GM21360 (cell line): ENCODE data around the gene ASB13.

Experiments used
- ATAC-seq: cut with Tn5 transposase; IDR thresholded peaks from one replicate; pipeline ENCODE4 v1.9.1; 2021; ENCODE audit warnings: mild to moderate bottlenecking, moderate library complexity; ENCODE audit not compliant: unreplicated experiment

Gene ASB13

DNA sequence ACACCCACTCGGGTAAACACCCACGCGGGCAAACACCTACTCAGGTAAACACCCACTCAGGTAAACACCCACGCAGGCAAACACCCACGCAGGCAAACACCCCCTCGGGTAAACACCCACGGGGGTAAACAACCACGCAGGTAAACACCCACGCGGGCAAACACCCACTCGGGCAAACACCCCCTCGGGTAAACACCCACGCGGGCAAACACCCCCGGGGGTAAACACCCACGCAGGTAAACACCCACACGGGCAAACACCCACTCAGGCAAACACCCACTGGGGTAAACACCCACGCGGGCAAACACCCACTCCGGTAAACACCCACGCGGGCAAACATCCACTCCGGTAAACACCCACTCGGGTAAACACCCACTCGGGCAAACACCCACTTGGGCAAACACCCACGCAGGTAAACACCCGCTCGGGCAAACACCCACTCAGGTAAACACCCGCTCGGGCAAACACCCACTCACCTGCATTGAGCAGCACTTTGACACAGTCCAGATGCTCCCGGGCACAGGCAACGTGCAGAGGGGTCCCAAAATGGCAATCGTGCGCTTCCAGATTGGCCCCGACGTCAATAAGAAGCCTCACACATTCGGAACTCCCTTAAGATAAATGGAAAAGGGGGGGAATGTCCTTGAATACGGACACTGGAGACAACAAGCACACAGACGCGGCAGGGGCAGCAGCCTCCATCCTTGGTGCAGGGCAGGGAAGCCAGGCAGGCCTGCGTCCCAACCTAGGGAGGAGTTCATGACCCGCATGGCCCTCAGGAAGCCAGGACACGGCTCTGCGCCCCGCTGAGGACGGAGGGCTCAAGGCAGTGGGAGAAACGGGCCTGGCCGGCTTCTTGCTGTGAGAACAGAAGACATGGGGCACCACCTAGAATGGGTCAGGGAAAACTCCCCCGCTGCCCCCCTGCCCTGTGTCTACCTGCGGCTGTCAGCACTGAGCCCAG lies 17.6 kb downstream of the ASB13 start:
- ATAC-seq, result no peak

DNA sequence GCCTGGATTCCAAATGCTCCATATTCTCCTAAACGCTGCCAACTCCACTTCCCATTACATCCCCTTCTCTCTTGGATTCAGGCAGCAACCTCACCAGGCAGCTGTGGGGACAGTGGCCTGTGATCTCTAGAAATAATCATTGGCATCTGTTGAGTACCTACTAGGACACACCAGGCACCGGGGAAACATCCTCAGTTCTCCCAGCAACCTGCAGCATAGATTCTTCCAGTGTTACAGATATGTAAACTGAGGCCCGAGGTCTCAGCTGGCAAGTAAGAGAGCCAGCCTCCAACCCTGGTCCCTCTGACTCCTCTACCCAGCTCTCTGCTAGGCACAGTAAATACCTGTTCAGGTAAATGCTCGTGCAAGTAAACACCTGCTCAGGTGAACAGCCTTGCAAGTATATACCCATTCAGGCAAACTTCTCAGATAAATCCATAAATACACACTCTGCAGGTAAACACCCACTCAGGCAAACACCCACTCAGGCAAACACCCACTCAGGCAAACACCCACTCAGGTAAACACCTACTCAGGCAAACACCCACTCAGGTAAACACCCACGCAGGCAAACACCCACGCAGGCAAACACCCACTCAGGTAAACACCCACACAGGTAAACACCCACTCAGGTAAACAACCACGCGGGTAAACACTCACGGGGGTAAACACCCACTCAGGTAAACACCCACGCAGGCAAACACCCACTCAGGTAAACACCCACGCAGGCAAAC lies 18.7 kb downstream of the ASB13 start:
- ATAC-seq, result no peak

DNA sequence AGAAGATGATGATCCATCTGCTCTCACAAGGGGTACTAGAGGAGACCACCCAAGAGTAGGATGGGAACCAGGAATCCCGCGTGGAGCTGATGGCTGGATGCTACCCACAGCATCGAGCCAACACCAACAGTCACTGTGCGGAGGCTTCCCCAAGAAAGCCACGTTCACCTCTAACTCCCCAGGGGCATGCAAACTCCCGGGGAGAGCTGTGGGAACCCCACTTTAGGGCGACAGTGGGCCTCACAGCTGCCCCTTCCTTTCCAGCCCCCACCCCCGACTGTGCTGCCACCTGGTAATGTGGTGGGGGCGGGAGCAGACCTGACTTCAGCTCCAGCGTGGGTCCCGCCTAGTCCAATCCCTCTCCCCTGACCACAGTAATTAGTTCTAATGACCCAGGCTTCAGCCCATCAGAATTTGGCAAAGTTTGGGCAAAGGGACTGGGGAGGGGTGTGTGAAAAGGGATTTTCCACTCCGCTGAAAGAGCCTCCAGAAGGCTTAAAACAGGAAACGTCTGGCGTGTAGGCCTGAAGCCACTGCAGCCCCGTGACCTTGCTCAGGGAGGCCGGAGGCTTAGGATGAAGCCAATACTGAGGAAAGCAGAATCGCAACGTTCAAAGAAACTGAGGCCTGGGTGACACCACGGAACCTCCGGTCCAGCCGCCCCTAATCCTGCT lies 20.3 kb downstream of the ASB13 start:
- ATAC-seq, result no peak

DNA sequence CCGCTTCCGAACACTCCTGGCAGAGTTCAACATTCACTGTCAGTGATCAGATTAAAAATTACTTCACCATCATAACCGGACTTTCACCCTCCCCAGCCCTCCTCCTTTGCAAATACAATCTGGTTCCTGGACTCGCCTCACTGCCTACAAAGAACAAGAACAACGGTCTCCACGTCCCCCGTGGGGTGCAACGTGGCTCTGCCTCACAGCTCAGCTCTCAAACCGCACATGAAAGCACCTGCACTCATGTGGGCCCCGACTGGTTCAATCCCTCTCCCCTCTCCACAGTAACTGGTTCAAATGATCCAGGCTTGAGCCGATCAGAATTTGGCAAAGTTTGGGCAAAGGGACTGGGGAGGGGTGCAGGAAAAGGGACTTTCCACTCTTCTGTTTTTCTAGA lies 21.0 kb downstream of the ASB13 start:
- no peak for ATAC-seq

DNA sequence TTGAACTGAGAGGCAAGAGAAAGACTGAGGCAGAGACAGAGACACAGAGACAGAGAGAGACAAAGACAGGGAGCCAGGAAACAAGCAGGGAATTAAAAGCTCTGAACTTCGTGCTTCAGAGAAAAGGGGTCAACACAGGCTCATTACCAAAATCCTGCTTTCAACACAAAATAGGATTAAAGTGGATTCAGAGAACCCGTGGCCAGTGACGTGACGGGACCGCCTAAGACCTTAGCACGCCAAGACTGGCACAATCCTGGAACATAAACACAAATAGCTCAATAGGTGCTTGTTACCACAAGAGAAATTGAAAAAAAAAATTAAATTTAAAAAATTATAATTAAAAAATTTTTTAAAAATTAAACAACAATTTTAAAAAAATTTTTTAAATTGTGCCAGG lies 21.5 kb downstream of the ASB13 start:
- no peak for ATAC-seq

DNA sequence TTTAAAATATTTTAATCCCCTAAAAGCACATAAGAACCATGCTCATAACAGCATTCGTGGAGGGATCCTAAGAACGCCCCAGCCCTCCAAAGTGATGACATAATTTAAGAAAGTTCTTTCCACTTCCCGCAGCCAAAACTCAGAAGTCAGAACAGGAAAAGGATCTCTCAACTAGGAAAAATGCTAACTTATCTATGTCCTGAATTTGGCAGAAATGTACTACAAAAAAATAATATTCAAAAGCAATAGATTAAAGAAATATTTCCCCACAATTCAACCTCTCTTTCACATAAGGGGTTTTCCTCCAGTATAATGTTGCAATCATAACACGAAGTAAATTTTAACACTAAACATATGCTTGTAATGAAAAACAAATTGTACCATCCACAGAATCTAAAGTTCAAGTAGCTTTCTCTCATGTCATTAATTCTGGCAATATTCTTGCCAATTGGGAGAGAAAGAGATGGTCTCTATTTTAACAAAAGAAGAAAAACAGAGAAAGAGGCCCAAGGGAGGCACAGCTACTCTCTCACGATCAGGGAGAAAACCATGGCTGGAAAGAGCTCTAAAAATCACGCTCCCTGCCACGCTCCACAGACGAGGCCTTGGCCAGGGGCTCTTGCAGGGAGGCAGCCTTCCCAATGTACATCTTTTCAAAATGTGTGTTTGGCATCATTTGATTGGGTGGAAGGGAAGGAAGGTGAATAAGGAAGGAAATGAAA lies 22.9 kb downstream of the ASB13 start:
- ATAC-seq, result no peak

DNA sequence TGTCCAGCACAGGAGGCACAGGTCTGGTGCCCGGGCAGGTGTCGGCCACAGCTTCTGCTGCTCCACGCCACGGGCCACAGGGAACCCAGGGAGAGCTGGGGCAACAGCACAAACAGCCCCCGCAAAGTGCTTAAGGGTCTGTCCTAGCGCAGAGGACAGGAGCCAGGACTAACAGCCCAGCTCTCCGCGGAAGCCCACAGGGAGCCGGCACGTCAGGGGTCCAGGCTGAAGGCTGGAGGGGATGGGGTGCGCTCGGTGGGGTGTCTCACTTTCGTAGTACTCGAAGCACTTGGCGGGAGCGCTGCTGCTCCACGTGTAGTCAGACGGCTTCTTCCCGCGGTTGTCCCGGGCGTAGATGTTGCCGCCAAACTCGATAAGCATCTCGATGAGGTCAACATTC lies 24.9 kb downstream of the ASB13 start:
- ATAC-seq, result no peak

DNA sequence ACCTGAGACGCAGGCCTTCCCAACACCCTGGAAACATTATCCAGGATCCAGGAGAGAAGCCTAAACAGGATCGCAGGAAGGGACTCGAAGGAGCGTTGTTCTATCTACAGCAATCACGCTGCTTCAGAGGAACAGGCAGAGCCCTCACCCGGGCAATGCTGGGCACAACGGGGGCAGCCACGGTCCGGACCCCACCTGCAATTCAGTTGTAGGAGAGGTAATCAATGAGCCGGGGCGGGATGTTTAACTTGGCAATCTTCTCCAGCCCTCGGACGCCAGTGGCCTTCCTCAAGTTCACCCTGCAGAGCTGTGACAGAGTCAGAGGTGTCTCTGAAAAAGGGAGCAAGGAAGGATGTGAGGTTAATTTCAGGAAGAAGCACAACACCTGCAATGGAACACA lies 25.9 kb downstream of the ASB13 start:
- no peak for ATAC-seq

DNA sequence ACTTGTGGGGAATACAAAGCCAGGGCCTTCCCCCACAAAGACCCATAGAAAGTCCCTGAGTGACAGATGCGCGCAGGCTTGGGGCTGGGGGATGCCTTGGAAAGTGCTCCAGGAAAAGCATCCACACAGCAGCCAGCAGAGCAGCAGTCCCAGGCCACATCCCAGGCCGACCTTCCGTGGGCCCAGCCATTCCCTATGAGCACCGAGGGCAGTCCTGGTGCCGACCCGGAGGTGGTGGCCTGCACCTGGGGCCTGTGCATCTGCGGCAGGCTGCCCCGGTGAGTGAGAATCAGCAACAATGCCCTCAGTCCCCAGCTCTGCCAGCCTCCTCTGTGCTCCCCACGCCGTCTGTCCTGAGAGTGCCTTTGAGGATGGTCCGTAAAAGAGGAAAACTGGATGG lies 26.4 kb downstream of the ASB13 start:
- no peak for ATAC-seq

DNA sequence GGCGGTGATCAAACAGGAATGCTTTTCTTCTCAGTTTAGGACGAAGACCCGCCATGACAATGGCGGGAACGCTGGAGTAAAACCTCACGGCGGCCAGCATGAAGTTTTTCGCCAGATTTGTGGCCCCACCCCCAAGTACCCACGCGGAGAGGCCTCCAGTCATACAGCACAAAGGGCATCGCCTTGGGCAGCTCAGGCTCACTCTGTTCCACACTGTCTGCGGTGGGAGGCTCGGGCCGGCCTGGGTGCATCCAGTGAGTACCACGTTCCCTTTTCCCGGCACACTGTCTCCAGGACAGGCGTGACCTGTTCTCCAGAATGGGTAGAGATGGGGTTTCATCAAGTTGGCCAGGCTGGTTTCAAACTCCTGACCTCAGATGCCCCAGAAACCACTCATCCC lies 27.3 kb downstream of the ASB13 start:
- ATAC-seq, result no peak

DNA sequence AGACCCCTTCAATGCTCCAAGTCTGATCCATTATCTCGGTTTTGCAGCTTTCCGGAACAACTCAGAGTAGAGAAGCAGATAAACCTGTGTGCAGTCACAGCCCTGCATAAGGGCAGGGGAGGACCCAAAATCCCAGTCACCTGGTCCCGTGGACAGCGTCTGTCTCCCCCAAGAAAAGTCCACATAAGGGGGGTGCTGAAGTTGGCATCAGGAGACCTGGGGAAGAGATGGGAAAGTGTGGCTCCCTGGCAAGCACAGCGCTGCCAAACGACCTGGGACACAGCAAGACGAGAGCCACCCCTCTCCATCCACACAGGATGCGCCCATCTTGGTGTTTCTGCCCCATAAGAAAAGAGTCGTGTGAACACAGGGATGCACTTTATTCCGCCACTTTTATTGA lies 27.9 kb downstream of the ASB13 start:
- ATAC-seq, result no peak

DNA sequence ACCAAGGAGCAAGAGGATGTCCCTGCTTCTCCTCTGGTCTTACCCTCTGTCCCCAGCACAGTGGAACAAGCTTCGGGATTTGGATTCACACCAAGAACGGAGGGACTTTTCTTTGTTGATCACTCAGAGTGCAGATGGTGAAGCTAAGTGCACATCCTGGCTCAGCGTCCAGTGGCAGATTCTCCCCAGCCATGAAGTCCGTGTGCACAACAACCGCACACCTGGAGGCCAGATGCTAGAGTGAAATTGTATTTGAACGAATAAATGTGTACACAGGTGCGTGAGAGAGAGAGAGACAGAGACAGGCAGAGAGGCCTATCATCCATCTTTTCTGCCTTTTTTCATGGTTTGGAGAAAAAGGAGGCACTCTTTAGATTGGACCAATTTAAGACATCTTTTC lies 31.5 kb downstream of the ASB13 start:
- no peak for ATAC-seq

DNA sequence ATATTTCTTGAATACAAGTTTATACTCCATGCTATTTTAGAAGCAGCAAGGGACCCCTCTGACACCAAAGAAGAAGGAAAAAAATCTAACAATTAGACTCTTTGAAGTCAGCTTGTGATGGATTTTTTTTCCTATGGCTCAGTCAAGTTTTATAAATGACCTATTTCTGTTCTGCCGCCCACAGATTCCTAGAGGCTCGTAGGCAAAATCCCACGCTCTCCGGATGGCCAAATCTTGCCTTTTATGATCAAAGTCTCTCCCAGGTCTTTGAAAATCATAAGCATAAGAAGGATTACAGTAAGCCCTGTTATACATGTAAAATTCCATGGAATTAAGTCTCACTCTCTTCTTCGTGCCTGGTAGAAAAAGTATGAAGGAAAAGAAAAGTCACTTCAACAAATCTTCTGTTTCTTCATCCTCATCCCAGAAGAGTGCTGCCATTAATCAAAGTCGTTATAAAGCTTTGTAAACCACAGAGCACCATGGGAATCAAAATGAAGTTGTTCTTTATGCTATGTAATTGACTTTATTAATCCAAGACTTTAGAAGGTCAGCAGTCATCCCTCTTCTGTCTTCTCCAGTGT lies 33.1 kb downstream of the ASB13 start:
- no peak for ATAC-seq

DNA sequence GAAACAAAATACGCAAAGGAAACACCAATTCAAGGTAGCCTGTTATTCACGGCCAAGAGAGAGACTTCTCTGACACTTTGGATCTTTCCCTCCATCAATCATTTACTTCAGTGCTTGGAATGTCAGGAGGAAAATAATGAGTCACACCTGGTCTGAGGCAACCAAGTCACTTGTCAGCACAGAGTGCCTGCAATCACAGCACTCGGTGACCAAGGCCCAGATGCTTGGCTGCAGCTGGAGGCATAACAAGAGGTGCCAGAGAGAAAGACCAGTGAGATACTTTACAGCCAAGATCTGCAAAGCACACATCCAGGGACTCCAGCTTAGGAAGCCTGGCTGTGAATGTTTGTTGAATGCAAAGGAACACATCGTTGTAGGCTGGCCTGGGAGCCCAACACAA lies 33.9 kb downstream of the ASB13 start:
- no peak for ATAC-seq

DNA sequence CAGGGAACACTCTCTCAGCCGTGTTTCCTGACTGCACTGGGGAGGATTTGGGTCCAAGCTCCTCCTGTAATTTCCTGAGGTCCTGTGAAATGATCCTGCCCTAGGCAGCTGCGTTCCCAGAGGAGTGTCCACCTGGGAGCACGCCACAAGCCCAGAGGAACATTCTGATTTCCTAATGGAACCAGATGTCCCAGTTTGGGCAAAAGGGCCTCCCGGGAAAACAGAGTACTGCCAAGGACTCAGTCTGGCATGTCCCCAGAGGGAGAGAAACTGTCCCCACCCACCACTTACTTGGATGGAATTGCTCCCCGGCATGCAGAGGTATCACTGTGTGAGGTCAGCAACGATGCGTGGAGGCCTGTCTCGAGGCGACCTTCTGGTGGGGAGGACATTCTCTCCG lies 34.5 kb downstream of the ASB13 start:
- ATAC-seq, result no peak

DNA sequence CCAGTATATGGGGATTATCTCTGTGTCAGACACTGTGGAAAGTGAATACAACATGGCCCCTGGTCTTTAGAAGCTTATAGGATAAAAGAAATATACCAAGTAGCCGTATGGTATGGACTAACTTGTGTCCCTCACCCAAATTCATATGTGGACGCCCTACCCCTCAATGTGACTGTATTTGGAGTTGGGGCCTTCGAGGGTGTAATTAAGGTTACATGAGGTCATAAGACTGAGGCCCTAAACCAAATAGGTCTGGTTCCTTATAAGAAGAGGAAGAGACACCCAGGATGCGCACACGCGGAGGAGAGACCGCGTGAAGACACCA lies 36.3 kb downstream of the ASB13 start:
- no peak for ATAC-seq

DNA sequence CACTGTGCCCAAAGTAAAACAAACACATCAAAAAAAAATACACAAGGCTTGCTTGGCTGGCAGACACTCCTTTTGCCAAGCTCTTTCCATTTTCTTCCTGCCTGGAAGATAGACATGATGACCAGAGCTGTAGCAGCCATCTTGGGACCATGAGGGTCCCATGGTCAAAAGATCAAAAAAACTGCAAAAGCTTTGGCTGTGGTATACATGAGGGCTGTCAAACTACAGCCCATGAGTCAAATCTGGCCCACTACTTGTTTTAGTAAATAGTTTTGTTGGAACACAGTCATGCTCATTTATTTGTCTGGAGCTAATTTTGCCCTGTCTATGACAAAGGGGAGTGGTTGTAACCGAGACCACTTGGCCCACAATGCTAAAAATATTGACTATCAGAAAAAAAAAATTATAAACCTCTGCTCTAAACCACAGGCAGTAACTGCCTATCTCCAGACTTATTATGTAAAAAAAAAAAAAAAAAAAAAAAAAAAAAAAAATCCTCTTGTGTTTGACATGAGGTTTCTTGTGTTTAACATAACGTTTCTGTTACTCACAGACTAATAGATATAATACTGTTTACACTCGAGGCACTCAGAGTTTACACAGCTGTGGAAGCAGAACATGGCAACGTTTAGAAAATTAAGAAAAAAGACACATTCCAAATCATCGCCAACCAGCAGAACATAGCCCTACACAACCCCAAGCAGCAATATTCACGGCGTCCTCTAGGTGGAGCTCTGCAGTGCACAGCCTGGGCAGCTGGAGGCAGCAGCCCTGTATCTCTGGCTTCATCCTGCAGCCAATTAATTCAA lies 36.9 kb downstream of the ASB13 start:
- ATAC-seq, result peak; percentile 75

DNA sequence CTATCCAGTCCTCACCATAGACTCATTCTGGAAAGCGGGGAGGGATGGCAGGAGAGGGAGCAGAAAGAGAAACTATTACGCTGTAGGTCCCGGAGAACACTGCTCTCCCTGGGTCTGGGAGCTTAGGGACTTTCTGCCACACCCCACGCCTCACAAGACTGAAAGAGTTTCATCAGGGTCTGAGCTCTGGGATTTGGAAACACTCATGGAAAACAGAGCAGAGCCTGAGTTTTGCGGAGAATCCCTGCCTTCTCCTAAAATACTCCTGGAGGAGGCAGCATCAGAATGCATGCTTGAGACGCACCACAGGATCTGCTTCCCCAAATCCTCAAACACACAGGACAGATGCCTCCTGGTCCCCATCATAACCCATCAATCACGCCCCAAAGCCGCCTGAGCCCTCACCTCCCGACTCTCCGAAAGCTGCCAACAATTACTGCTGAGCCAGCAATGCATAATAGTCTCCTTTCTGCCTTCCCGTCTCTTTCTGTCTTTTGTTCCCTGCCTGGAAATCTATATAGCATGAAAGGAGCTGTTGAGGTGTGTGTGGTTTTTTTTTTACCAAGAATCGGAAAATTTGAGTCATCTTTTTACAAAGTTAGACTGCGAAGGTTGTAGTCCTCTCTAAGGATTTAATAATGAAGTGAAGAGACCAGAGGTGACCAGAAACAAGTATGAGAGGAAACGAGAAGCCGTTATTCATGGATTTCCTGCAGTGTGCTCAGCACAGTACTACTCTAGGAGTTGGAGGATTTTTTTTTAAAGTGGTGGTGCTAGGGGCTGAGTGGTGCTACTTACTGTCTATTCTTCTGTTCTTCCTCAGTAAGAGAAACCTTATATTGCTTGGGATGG lies 37.7 kb downstream of the ASB13 start:
- no peak for ATAC-seq

DNA sequence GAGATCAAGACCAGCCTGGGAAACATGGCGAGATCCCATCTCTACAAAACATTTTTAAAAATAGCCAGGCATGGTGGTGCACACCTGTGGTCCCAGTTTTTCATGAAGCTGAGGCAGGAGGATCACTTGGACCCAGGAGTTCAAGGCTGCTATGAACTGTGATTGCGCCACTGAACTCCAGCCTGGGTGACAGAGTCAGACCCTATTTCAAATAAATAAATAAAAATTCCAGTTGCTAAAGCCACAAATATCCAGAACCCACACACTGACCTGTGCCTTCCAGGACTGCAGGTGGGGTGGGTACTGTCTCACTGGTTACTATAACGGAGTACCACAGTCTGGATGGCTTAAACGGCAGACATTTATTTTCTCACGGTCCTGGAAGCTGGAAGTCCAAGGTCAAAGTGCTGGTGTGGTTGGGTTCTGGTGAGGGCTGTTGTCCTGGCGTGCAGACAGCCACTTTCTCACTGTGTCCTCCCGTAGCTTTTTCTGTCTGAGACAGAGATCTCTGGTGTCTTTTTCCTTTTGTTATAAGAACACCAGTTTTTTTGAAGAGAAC lies 38.8 kb downstream of the ASB13 start:
- ATAC-seq, result no peak
